GM23248 (cell line): ENCODE data around the gene ELMO1. TPM values are rescaled to one million over a fixed set of nuclear protein-coding genes. Genes with fewer than 3 reads are reported as not detected.

ENCODE experiments used
- DNase-seq: peaks from one replicate; pipeline ENCODE4 v3.0.0-alpha.2; 2015
- H2AFZ ChIP-seq: fragments of 200-600 bp; sonication (generic); 2 replicates; pipeline ENCODE4 v1.6.1; 2016; ENCODE audit warnings: antibody characterized with exemption
- H3F3A ChIP-seq: fragments of 200-600 bp; sonication (generic); 2 replicates; pipeline ENCODE4 v1.6.1; 2016; ENCODE audit warnings: mild to moderate bottlenecking, antibody characterized with exemption, mixed run types; ENCODE audit not compliant: insufficient read depth
- H3K27ac ChIP-seq: fragments of 200-600 bp; sonication (generic); 2 replicates; pipeline ENCODE4 v1.5.1; 2016; ENCODE audit warnings: mild to moderate bottlenecking
- H3K27me3 ChIP-seq: fragments of 200-600 bp; sonication (generic); replicated peaks from 2 replicates; pipeline ENCODE4 v1.6.1; 2016; ENCODE audit warnings: mild to moderate bottlenecking; ENCODE audit not compliant: insufficient read depth
- H3K36me3 ChIP-seq: fragments of 200-600 bp; sonication (generic); 2 replicates; pipeline ENCODE4 v1.6.1; 2016; ENCODE audit warnings: low read depth, mild to moderate bottlenecking
- H3K4me1 ChIP-seq: fragments of 200-600 bp; sonication (generic); 2 replicates; pipeline ENCODE4 v1.6.1; 2016; ENCODE audit warnings: mild to moderate bottlenecking; ENCODE audit not compliant: insufficient read depth
- H3K4me2 ChIP-seq: fragments of 200-600 bp; sonication (generic); one replicate; pipeline ENCODE4 v1.6.1; 2016; ENCODE audit warnings: mild to moderate bottlenecking; ENCODE audit not compliant: unreplicated experiment
- H3K4me3 ChIP-seq: fragments of 200-600 bp; sonication (generic); 2 replicates; pipeline ENCODE4 v1.5.1; 2016; ENCODE audit warnings: mild to moderate bottlenecking
- H3K79me2 ChIP-seq: fragments of 200-600 bp; sonication (generic); 2 replicates; pipeline ENCODE4 v1.6.1; 2016; ENCODE audit warnings: mild to moderate bottlenecking; ENCODE audit not compliant: insufficient read depth
- H3K9ac ChIP-seq: fragments of 200-600 bp; sonication (generic); 2 replicates; pipeline ENCODE4 v1.6.1; 2016; ENCODE audit warnings: mild to moderate bottlenecking
- H3K9me2 ChIP-seq: fragments of 200-600 bp; sonication (generic); 2 replicates; pipeline ENCODE4 v1.6.1; 2016; ENCODE audit warnings: mixed run types, mild to moderate bottlenecking, moderate library complexity; ENCODE audit not compliant: insufficient read depth
- H3K9me3 ChIP-seq: fragments of 200-600 bp; sonication (generic); one replicate; pipeline ENCODE4 v1.6.1; 2017; ENCODE audit warnings: low read depth
- H4K20me1 ChIP-seq: fragments of 200-600 bp; sonication (generic); 2 replicates; pipeline ENCODE4 v1.6.0; 2016; ENCODE audit not compliant: insufficient read depth
- EZH2 ChIP-seq: fragments of 200-600 bp; sonication (generic); IDR thresholded peaks from 2 replicates; pipeline ENCODE4 v1.6.1; 2018; ENCODE audit warnings: antibody characterized with exemption, mild to moderate bottlenecking; ENCODE audit not compliant: insufficient read depth, poor library complexity, severe bottlenecking
- EZH2phosphoT487 ChIP-seq: fragments of 200-600 bp; sonication (generic); IDR thresholded peaks from 2 replicates; pipeline ENCODE4 v1.6.1; 2018; ENCODE audit warnings: antibody characterized with exemption, moderate library complexity, mild to moderate bottlenecking, low read depth; ENCODE audit not compliant: insufficient read depth
- WGBS, 2 experiments: methylation state at CpG; one replicate each; pipeline ENCODE4 v1.1.6; 2015 to 2017; ENCODE audit warnings: low lambda C conversion rate in 2 of 2, low coverage in 1 of 2; ENCODE audit errors: missing lambda C conversion rate in 2 of 2; 5-methylcytosine and 5-hydroxymethylcytosine counted together
- in situ Hi-C: fragments of 300-500 bp; cut with MboI; formaldehyde crosslinking; loops from 2 replicates; pipeline ENCODE4 v1.15.0; 2020
- polyA plus RNA-seq: library from polyadenylated mRNA; unstranded; fragments of >200 nt; fragmentation: Nextera tagmentation; extraction: Ambion mirVana; gene quantifications from 2 replicates; pipeline ENCODE4 v1.2.1, GENCODE V29; 2016
- total RNA-seq: library from RNA; depleted of rRNA; stranded (reverse); fragments of >200 nt; shearing (Covaris generic); gene quantifications from 2 replicates; pipeline ENCODE4 v1.2.3, GENCODE V29; 2014

The ELMO1 gene
- total and polyA plus RNA-seq, 2 experiments from 2014 or later, result not detected

GRCh38 chr7:36852017-36852416 is 596.6 kb downstream of the ELMO1 start:
- DNase-seq, result no peak
- TF ChIP-seq EZH2 (no peak), EZH2phosphoT487 (no peak)
- Histone ChIP-seq H3K9me2 (no peaks in the 10 kb centered on the region), H4K20me1 (no peaks in the 10 kb centered on the region), H3K4me2 (no peak overlapping the region), H3K27ac (no peak overlapping the region), H2AFZ (no peak overlapping the region), H3K4me1 (no peaks in the 10 kb centered on the region), H3K9ac (no peak overlapping the region), H3K79me2 (no peaks in the 10 kb centered on the region), H3K4me3 (no peak overlapping the region), H3K27me3 (no peaks in the 10 kb centered on the region), H3F3A (no peaks in the 10 kb centered on the region), H3K36me3 (no peaks in the 10 kb centered on the region), H3K9me3 (no peaks in the 10 kb centered on the region)
- WGBS, 2 experiments, result 26 to 31% methylated on average over 5 of the region's 5 CpGs
- in situ Hi-C loops, result no loop called here

DNA sequence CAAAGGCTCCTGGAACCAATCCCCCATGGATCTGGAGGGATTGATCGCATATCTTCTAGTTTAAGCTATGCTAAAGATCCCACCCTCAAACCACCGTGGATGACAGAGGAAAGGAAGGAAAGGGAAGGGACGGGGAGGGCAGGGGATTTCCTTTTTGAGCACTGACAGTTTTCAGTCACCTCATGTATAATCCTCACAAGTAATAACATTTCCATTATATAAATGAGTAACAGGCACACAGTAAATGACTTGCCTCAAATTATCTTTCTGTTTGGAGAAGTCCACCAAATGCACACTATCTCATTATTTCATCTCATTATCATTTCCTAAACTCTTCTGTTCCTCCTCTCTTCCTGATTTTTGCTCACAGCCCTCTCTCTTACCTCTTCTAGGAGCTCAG is 597.3 kb downstream of the ELMO1 start:
- Histone ChIP-seq H3K9ac (no peak overlapping the region), H3F3A (no peaks in the 10 kb centered on the region), H3K27me3 (no peaks in the 10 kb centered on the region), H3K79me2 (no peaks in the 10 kb centered on the region), H2AFZ (no peak overlapping the region), H3K4me2 (no peak overlapping the region), H3K27ac (no peak overlapping the region), H4K20me1 (no peaks in the 10 kb centered on the region), H3K4me3 (no peak overlapping the region), H3K9me3 (no peaks in the 10 kb centered on the region), H3K9me2 (no peaks in the 10 kb centered on the region), H3K36me3 (no peaks in the 10 kb centered on the region), H3K4me1 (no peaks in the 10 kb centered on the region)
- WGBS, 2 experiments, result 8 to 14% methylated on average over 3 of the region's 3 CpGs
- in situ Hi-C loops, result no loop called here
- TF ChIP-seq EZH2 (no peak), EZH2phosphoT487 (no peak)
- no peak for DNase-seq

- TF ChIP-seq EZH2 (no peak), EZH2phosphoT487 (no peak)
- H2AFZ ChIP-seq, result no peak overlapping the region
- DNase-seq, result no peak
These were observed 600.7 kb downstream of the ELMO1 start for GRCh38 chr7:36847946-36848345.

GRCh38 chr7:36844374-36844773 is 604.3 kb downstream of the ELMO1 start:
- 10% methylated on average over 2 of the region's 2 CpGs for WGBS, 2 experiments
- no peak for DNase-seq
- H2AFZ ChIP-seq, result no peak overlapping the region

More at GRCh38 chr7:36847946-36848345, 600.7 kb downstream of the ELMO1 start:
- H3K4me1 ChIP-seq, result no peaks in the 10 kb centered on the region
- H3K9me3 ChIP-seq, result no peaks in the 10 kb centered on the region
- no peaks in the 10 kb centered on the region for H3K79me2 ChIP-seq
- H3K9ac ChIP-seq, result no peak overlapping the region
- no peaks in the 10 kb centered on the region for H3K36me3 ChIP-seq
- WGBS, 2 experiments, result 35 to 45% methylated on average over 4 of the region's 4 CpGs
- no peaks in the 10 kb centered on the region for H3K27me3 ChIP-seq
- no peak overlapping the region for H3K4me3 ChIP-seq
- in situ Hi-C loops, result no loop called here
- no peak overlapping the region for H3K27ac ChIP-seq
- no peaks in the 10 kb centered on the region for H3F3A ChIP-seq
- H3K4me2 ChIP-seq, result no peak overlapping the region
- no peaks in the 10 kb centered on the region for H4K20me1 ChIP-seq
- H3K9me2 ChIP-seq, result no peaks in the 10 kb centered on the region

DNA sequence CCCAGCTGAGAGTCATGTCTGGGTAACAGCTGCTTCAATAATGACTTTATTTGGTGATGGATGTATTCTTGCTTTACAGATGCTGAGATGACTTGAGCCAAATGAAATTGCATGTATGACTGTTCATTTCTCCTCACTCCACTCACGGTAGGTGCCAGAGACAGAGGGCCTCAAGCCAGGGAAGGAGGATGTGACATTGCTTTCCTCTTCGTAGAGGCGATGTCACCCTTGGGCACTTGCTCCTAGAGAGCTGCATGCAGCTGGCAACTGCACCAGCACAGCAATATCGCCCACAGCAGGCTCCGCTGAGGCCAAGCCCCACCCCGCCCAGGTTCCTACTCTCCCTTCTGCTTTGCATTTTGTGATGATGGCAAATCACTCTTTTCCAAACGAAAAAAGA is 607.8 kb downstream of the ELMO1 start:
- no peak overlapping the region for H3K9ac ChIP-seq
- H3K4me2 ChIP-seq, result no peak overlapping the region
- H3K9me2 ChIP-seq, result no peaks in the 10 kb centered on the region
- 1 to 6% methylated on average over 7 of the region's 7 CpGs for WGBS, 2 experiments
- DNase-seq, result no peak
- H3K79me2 ChIP-seq, result no peaks in the 10 kb centered on the region
- H2AFZ ChIP-seq, result no peak overlapping the region
- TF ChIP-seq EZH2phosphoT487 (no peak), EZH2 (no peak)
- H3K27ac ChIP-seq, result no peak overlapping the region
- no peaks in the 10 kb centered on the region for H3K4me1 ChIP-seq
- no peaks in the 10 kb centered on the region for H3K36me3 ChIP-seq
- H3K27me3 ChIP-seq, result no peaks in the 10 kb centered on the region
- no peaks in the 10 kb centered on the region for H3K9me3 ChIP-seq
- H4K20me1 ChIP-seq, result no peaks in the 10 kb centered on the region
- H3K4me3 ChIP-seq, result no peak overlapping the region
- no peaks in the 10 kb centered on the region for H3F3A ChIP-seq
- in situ Hi-C loops, result no loop called here

More at GRCh38 chr7:36844374-36844773, 604.3 kb downstream of the ELMO1 start:
- Histone ChIP-seq H3K9me3 (no peaks in the 10 kb centered on the region), H3K4me1 (no peaks in the 10 kb centered on the region), H3K79me2 (no peaks in the 10 kb centered on the region), H4K20me1 (no peaks in the 10 kb centered on the region), H3K9ac (no peak overlapping the region), H3K27me3 (no peaks in the 10 kb centered on the region), H3K36me3 (no peaks in the 10 kb centered on the region), H3K4me2 (no peak overlapping the region), H3K27ac (no peak overlapping the region), H3K9me2 (no peaks in the 10 kb centered on the region), H3K4me3 (no peak overlapping the region), H3F3A (no peaks in the 10 kb centered on the region)
- in situ Hi-C loops, result no loop called here
- TF ChIP-seq EZH2phosphoT487 (no peak), EZH2 (no peak)
